HG02588 (cell line): Measurements from ENCODE around the gene DNASE2B.
A peak's percentile ranks its signal among the peaks of the same experiment; 100 is the strongest.
"Not testable (repeated sequence)": the region's sequence is repeated elsewhere in the genome, so short reads cannot be mapped to it uniquely, and the experiment has no call there.

ENCODE experiments used
- ATAC-seq: cut with Tn5 transposase; IDR thresholded peaks from one replicate; pipeline ENCODE4 v1.9.1; 2021; ENCODE audit warnings: mild to moderate bottlenecking, moderate library complexity; ENCODE audit not compliant: unreplicated experiment

DNASE2B gene

GRCh38 chr1:84412316-84412942, 14.1 kb downstream of the DNASE2B start:
- ATAC-seq = no peak

- ATAC-seq = no peak
Observed at GRCh38 chr1:84415396-84415795, 17.1 kb downstream of the DNASE2B start.

- ATAC-seq = no peak
Observed at GRCh38 chr1:84422909-84423308, 24.6 kb downstream of the DNASE2B start.

GRCh38 chr1:84424513-84425149, 26.3 kb downstream of the DNASE2B start:
- no peak for ATAC-seq

- no peak for ATAC-seq
Observed at GRCh38 chr1:84425150-84425896, 27.0 kb downstream of the DNASE2B start.

GRCh38 chr1:84426376-84426775, 28.1 kb downstream of the DNASE2B start:
- ATAC-seq = no peak

GRCh38 chr1:84427250-84428188, 29.2 kb downstream of the DNASE2B start:
- ATAC-seq = no peak

GRCh38 chr1:84428235-84428634, 30.0 kb downstream of the DNASE2B start:
- ATAC-seq = no peak

- ATAC-seq = no peak
Observed at GRCh38 chr1:84429231-84429630, 30.9 kb downstream of the DNASE2B start.

GRCh38 chr1:84430546-84430945, 32.3 kb downstream of the DNASE2B start:
- no peak for ATAC-seq

- no peak for ATAC-seq
Observed at GRCh38 chr1:84433258-84434080, 35.2 kb downstream of the DNASE2B start.

- no peak for ATAC-seq
Observed at GRCh38 chr1:84434081-84434769, 35.9 kb downstream of the DNASE2B start.

GRCh38 chr1:84434801-84435549, 36.7 kb downstream of the DNASE2B start:
- peak; percentile 39 for ATAC-seq

- no peak for ATAC-seq
Observed at GRCh38 chr1:84436876-84437655, 38.8 kb downstream of the DNASE2B start.

GRCh38 chr1:84442256-84442655, 44.0 kb downstream of the DNASE2B start:
- peak; percentile 98 for ATAC-seq

- not testable (repeated sequence) for ATAC-seq
Observed at GRCh38 chr1:84442747-84443646, 44.7 kb downstream of the DNASE2B start.

- not testable (repeated sequence) for ATAC-seq
Observed at GRCh38 chr1:84448704-84449103, 50.4 kb downstream of the DNASE2B start.
